HEK293 (cell line): ENCODE measurements around the gene PSD4.

Experiments used
- ZNF114 ChIP-seq: fragments of 450-650 bp; formaldehyde crosslinking; IDR thresholded peaks from 2 replicates; pipeline ENCODE4 v1.5.0; 2017; ENCODE audit warnings: missing biosample characterization, missing genetic modification characterization
- ZNF174 ChIP-seq: fragments of 450-650 bp; formaldehyde crosslinking; IDR thresholded peaks from 2 replicates; pipeline ENCODE4 v1.5.0; 2017; ENCODE audit warnings: missing biosample characterization, mild to moderate bottlenecking, missing genetic modification characterization
- ZNF324 ChIP-seq: fragments of 450-650 bp; formaldehyde crosslinking; IDR thresholded peaks from 2 replicates; pipeline ENCODE4 v1.5.1; 2016; ENCODE audit warnings: missing biosample characterization, missing genetic modification characterization
- ZNF366 ChIP-seq: fragments of 450-650 bp; formaldehyde crosslinking; conservative IDR thresholded peaks from 2 replicates; pipeline ENCODE4 v1.5.1; 2016; ENCODE audit warnings: missing biosample characterization, missing genetic modification characterization
- ZNF423 ChIP-seq: fragments of 450-650 bp; formaldehyde crosslinking; IDR thresholded peaks from 2 replicates; pipeline ENCODE4 v1.5.1; 2016; ENCODE audit warnings: missing biosample characterization, missing genetic modification characterization
- ZNF670 ChIP-seq: fragments of 450-650 bp; formaldehyde crosslinking; IDR thresholded peaks from 2 replicates; pipeline ENCODE4 v1.5.1; 2016; ENCODE audit warnings: missing biosample characterization, missing genetic modification characterization, low read depth
- TF ChIP-seq, protein P1 (sequence below): fragments of 450-650 bp; formaldehyde crosslinking; IDR thresholded peaks from 2 replicates; pipeline ENCODE4 v1.5.1; 2016; ENCODE audit warnings: missing biosample characterization, missing genetic modification characterization
- TF ChIP-seq, protein P2 (sequence below): fragments of 450-650 bp; formaldehyde crosslinking; IDR thresholded peaks from 2 replicates; pipeline ENCODE4 v1.5.1; 2016; ENCODE audit warnings: missing biosample characterization, missing genetic modification characterization
- TF ChIP-seq, protein P3 (sequence below): fragments of 450-650 bp; formaldehyde crosslinking; IDR thresholded peaks from 2 replicates; pipeline ENCODE4 v1.5.1; 2016; ENCODE audit warnings: missing biosample characterization, missing genetic modification characterization

DNA sequence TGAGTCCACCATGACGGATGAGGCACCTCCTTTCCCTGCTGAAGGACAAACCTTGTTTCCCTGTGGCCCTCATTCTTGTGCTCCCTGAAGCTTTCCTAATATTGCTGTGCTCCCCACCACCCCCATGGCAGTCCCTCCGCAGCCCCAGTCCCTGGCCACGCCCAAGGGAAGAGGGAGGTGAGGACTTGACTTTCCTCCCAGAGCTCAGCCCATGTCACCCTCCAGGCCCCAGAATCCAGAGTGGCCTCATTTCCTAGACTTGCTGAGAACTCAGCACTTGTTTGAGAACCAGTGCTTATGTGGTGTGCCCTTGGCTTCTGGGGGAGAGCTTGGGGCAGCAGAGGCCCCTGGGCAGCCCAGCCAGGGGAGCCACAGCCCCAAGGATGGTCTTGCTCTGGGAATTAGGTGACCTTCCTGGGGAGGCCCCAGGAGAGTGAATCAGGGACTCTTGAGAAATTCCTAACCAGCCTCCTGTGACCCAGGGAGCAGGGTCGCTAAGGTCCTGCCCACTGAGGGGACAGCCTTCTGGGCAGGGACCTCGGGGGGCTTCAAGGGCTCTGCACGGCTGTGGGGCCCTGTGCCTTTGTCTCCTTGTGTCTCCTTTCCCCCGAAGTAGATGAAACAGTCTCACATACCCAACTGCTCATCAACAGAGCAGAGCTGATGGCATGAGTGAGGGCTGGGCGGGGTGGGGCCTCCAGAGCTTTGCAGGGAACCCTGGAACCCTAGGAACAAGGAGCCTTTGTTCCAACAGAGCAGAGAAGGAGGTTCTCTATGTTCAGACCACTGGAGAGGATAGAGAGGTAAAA lies 27.9 kb downstream of the PSD4 start:
- TF ChIP-seq ZNF174 (tag by site-specific recombination) (no peak), ZNF670 (tag by site-specific recombination) (no peak), ZNF366 (no peak), ZNF324 (no peak), ZNF423 (tag by site-specific recombination) (no peak), ZNF114 (tag by site-specific recombination) (no peak)
- TF ChIP-seq, protein P1, sequence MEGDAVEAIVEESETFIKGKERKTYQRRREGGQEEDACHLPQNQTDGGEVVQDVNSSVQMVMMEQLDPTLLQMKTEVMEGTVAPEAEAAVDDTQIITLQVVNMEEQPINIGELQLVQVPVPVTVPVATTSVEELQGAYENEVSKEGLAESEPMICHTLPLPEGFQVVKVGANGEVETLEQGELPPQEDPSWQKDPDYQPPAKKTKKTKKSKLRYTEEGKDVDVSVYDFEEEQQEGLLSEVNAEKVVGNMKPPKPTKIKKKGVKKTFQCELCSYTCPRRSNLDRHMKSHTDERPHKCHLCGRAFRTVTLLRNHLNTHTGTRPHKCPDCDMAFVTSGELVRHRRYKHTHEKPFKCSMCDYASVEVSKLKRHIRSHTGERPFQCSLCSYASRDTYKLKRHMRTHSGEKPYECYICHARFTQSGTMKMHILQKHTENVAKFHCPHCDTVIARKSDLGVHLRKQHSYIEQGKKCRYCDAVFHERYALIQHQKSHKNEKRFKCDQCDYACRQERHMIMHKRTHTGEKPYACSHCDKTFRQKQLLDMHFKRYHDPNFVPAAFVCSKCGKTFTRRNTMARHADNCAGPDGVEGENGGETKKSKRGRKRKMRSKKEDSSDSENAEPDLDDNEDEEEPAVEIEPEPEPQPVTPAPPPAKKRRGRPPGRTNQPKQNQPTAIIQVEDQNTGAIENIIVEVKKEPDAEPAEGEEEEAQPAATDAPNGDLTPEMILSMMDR (tag by site-specific recombination): no peak
- TF ChIP-seq, protein P2, sequence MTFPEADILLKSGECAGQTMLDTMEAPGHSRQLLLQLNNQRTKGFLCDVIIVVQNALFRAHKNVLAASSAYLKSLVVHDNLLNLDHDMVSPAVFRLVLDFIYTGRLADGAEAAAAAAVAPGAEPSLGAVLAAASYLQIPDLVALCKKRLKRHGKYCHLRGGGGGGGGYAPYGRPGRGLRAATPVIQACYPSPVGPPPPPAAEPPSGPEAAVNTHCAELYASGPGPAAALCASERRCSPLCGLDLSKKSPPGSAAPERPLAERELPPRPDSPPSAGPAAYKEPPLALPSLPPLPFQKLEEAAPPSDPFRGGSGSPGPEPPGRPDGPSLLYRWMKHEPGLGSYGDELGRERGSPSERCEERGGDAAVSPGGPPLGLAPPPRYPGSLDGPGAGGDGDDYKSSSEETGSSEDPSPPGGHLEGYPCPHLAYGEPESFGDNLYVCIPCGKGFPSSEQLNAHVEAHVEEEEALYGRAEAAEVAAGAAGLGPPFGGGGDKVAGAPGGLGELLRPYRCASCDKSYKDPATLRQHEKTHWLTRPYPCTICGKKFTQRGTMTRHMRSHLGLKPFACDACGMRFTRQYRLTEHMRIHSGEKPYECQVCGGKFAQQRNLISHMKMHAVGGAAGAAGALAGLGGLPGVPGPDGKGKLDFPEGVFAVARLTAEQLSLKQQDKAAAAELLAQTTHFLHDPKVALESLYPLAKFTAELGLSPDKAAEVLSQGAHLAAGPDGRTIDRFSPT (tag by site-specific recombination): no peak
- TF ChIP-seq, protein P3, sequence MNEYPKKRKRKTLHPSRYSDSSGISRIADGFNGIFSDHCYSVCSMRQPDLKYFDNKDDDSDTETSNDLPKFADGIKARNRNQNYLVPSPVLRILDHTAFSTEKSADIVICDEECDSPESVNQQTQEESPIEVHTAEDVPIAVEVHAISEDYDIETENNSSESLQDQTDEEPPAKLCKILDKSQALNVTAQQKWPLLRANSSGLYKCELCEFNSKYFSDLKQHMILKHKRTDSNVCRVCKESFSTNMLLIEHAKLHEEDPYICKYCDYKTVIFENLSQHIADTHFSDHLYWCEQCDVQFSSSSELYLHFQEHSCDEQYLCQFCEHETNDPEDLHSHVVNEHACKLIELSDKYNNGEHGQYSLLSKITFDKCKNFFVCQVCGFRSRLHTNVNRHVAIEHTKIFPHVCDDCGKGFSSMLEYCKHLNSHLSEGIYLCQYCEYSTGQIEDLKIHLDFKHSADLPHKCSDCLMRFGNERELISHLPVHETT (tag by site-specific recombination): no peak
